ENCODE measurements around the gene MDH2. TPM values are rescaled to one million over a fixed set of nuclear protein-coding genes. Genes with fewer than 3 reads are reported as not detected.
A peak's percentile ranks its signal among the peaks of the same experiment; 100 is the strongest.

The MDH2 gene
- total and polyA plus RNA-seq, 2 of the 8 experiments (the other 6 are each of a cell fraction or from before 2014, with no cell fraction given): 203 to 254 TPM

GRCh38 chr7:76073335-76073990 is 25.6 kb downstream of the MDH2 start:
- H3K79me1 ChIP-seq (ENCODE audit: low read depth, low read length): no peaks in the 10 kb centered on the region
- H3K9me3 ChIP-seq (ENCODE audit: insufficient read depth in 2 of 2, low read depth in 1 of 2, low read length in 1 of 2): no peaks in the 10 kb centered on the region
- no peak overlapping the region for H2AK5ac ChIP-seq (ENCODE audit: low read depth, low read length)
- H3K4me1 ChIP-seq (replicated peaks in 1 of 4; ENCODE audit: control insufficient read depth in 3 of 4, insufficient read depth in 4 of 4, low read length in 3 of 4): peaks cover 0 to 3% (median 1%) of the 10 kb centered on the region in 4 experiments; a peak in 5 of 7 replicates
- no peak overlapping the region for H3K4me2 ChIP-seq (ENCODE audit: insufficient read depth in 1 of 2, low read depth in 2 of 2, low read length in 2 of 2)
- H2BK20ac ChIP-seq (ENCODE audit: low read length): no peak overlapping the region
- H3K79me2 ChIP-seq (ENCODE audit: control insufficient read depth in 1 of 2, insufficient read depth in 2 of 2, low read length in 2 of 2): no peaks in the 10 kb centered on the region
- H3K4ac ChIP-seq (replicated peaks; ENCODE audit: insufficient read length, low read depth, low read length): no peak overlapping the region
- H2AFZ ChIP-seq (ENCODE audit: low read length): peak overlapping the region; percentile 37; the same call in 1 of the 2 replicates
- H3K9ac ChIP-seq (replicated peaks in 1 of 4; ENCODE audit: extremely low read depth in 1 of 4, low read depth in 3 of 4, low read length in 3 of 4): no peak overlapping the region; a peak in 1 of 7 replicates
- no peak overlapping the region for H3K4me3 ChIP-seq (ENCODE audit: extremely low read depth in 1 of 4, insufficient read depth in 2 of 4, low read depth in 3 of 4, low read length in 4 of 4)
- CTCF ChIA-PET (ENCODE audit: partially characterized antibody): interaction anchor here (0.6 to 7.1 kb wide), 21 partner anchors 8 to 278 kb away, joined by 3 to 50 read pairs (median 4); no protein-coding TSS in a partner anchor
- H3K27me3 ChIP-seq (replicated peaks in 1 of 4; ENCODE audit: control insufficient read depth in 3 of 4, extremely low read depth in 1 of 4, insufficient read depth in 3 of 4, low read length in 3 of 4): no peaks in the 10 kb centered on the region
- H3K27ac ChIP-seq (ENCODE audit: low read depth, low read length): no peak overlapping the region
- POLR2A ChIA-PET (ENCODE audit: partially characterized antibody): interaction anchor here (1.4 to 10.6 kb wide), 4 partner anchors 19 to 220 kb away, joined by 3 to 127 read pairs (median 6); partner anchors contain the start of genes MDH2 and STYXL1
- H4K20me1 ChIP-seq (replicated peaks in 1 of 2; ENCODE audit: control insufficient read depth in 1 of 2, insufficient read depth in 2 of 2, low read length in 2 of 2): no peaks in the 10 kb centered on the region
- DNase-seq (ENCODE audit: low read depth in 1 of 2, low spot score in 2 of 2) (peak in 1 of 2 experiments; percentile 79), FAIRE-seq (no peak)
- 0 out of 2 replicates have a peak overlapping the region, but pooled peaks have one; percentile 50 for H2BK12ac ChIP-seq (ENCODE audit: low read depth, low read length)
- peak overlapping the region; percentile 16; the same call in 1 of the 2 replicates for H2BK5ac ChIP-seq (ENCODE audit: low read depth, low read length)
- WGBS, 2 experiments (ENCODE audit: extremely low coverage in 1 of 2, insufficient coverage in 1 of 2, insufficient read length in 1 of 2, insufficient replicate concordance in 2 of 2, low coverage in 1 of 2, low lambda C conversion rate in 2 of 2, missing lambda C conversion rate in 1 of 2): 85% methylated on average over 39 of the region's 45 CpGs; no CpG with 5 or more reads in 1 of the 2 experiments
- H3K36me3 ChIP-seq (ENCODE audit: control insufficient read depth in 2 of 4, insufficient read depth in 4 of 4, low read length in 3 of 4): no peaks in the 10 kb centered on the region
- no peaks in the 10 kb centered on the region for H3K23me2 ChIP-seq (ENCODE audit: low read depth, low read length)
- H3K18ac ChIP-seq (ENCODE audit: extremely low read depth, low read length): peak overlapping the region; percentile 60
- peak overlapping the region; percentile 83 for H4K91ac ChIP-seq (replicated peaks; ENCODE audit: insufficient read length, low read length)
- no peak overlapping the region for H2BK120ac ChIP-seq (replicated peaks; ENCODE audit: low read depth, low read length)
- peak overlapping the region; percentile 91 for H4K8ac ChIP-seq (ENCODE audit: extremely low read depth, insufficient read depth, low read length)
- H4K5ac ChIP-seq (ENCODE audit: insufficient read length, low read depth, low read length): no peak overlapping the region
- H2BK15ac ChIP-seq (ENCODE audit: low read length): no peak overlapping the region
- no peak overlapping the region for H3K56ac ChIP-seq (replicated peaks; ENCODE audit: insufficient read length, low read depth, low read length)
- H3K14ac ChIP-seq (ENCODE audit: insufficient read length): no peak overlapping the region
- H3K23ac ChIP-seq (ENCODE audit: insufficient read length): no peak overlapping the region
- TF ChIP-seq ASH2L (IDR thresholded peaks at IDR 0.05; ENCODE audit: low read length) (peak; percentile 39), BRCA1 (IDR thresholded peaks at IDR 0.05; ENCODE audit: low read depth, low read length) (no peak), HDAC2 (IDR thresholded peaks at IDR 0.05; ENCODE audit: borderline replicate concordance in 1 of 2, low read depth in 2 of 2, low read length in 2 of 2) (peak in 1 of 2 experiments; percentile 65; a peak in 1 of 4 replicates), MAX (IDR thresholded peaks at IDR 0.05) (peak; percentile 57), RAD21 (IDR thresholded peaks at IDR 0.05 in 1 of 2, conservative IDR thresholded peaks at IDR 0.05 in 1 of 2; ENCODE audit: low read depth in 2 of 2, low read length in 2 of 2) (peak; percentile 46 to 54)
